NCI-H2171 (cell line): ENCODE measurements around the gene CCNQ.
"Not testable (repeated sequence)": the region's sequence is repeated elsewhere in the genome, so short reads cannot be mapped to it uniquely, and the experiment has no call there.

Source experiments
- DNase-seq: peaks from one replicate; lab custom pipeline; 2025; lab: John Stamatoyannopoulos, UW

The CCNQ gene

GRCh38 chrX:153623310-153624029 is 24.5 kb upstream of the CCNQ start:
- no peak for DNase-seq

- no peak for DNase-seq
These were observed 23.8 kb upstream of the CCNQ start for GRCh38 chrX:153622661-153623309.

- DNase-seq: no peak
These were observed 23.1 kb upstream of the CCNQ start for GRCh38 chrX:153621949-153622598.

GRCh38 chrX:153620576-153620975 is 21.6 kb upstream of the CCNQ start:
- no peak for DNase-seq

GRCh38 chrX:153614818-153615217 is 15.9 kb upstream of the CCNQ start:
- no peak for DNase-seq

- no peak for DNase-seq
These were observed 13.5 kb upstream of the CCNQ start for GRCh38 chrX:153612413-153612812.

DNA sequence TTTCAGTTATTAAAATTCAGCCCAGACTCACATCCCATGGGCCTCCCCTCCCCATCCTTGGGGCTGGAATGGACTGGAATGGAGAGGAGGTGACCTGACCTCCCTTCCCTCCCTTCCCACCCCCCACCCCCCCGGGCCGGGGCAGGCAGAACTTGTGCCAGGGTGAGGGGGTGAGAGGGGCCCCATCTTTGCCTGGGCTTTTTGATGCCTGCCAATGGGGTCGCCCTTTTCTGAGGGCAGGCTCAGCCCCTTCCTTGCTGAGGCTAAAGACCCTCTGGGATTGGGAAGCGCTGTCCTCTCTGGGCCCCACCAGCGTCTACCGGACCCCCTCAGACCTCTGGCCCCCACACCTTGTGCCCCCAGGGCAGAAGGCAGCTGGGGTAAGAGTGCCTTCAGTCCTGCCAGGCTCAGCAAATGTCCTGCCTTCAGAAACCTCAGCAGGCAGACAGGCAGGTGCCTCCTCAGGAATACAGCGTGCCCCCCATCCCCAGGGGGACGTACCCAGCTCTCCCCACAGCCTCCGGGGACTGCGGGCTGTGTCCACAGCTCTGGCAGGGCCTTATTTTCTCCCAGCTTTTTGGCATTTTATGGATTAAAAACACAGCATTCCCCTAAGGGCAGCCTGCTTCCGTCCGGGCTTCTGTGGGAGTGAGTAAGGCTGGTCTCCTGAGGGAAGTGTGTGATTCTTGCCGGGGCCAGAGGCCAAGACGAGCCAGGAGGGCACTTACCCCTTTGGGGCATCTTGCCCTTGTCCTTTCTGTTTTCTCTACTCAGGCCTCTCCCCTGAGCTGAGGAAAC is 12.6 kb upstream of the CCNQ start:
- DNase-seq: no peak

DNA sequence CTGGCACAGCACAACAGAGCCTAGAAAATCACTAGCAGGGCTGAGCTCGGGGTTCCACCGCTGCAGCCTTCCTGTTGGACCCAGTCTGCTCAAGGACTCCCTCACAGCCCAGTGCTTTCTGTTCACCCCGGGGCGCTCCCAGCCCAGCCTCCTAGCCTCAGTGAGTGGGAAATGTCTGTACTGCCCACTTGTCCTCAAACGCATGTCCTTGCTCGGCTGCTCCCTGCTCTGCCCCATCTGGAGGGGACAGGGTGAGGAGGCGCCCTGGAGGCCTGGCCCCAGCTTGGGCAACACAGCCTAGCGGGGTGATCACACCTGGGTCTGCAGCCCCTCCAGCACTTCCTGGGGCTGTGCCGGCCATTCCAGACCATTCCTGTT is 11.9 kb upstream of the CCNQ start:
- DNase-seq: no peak

DNA sequence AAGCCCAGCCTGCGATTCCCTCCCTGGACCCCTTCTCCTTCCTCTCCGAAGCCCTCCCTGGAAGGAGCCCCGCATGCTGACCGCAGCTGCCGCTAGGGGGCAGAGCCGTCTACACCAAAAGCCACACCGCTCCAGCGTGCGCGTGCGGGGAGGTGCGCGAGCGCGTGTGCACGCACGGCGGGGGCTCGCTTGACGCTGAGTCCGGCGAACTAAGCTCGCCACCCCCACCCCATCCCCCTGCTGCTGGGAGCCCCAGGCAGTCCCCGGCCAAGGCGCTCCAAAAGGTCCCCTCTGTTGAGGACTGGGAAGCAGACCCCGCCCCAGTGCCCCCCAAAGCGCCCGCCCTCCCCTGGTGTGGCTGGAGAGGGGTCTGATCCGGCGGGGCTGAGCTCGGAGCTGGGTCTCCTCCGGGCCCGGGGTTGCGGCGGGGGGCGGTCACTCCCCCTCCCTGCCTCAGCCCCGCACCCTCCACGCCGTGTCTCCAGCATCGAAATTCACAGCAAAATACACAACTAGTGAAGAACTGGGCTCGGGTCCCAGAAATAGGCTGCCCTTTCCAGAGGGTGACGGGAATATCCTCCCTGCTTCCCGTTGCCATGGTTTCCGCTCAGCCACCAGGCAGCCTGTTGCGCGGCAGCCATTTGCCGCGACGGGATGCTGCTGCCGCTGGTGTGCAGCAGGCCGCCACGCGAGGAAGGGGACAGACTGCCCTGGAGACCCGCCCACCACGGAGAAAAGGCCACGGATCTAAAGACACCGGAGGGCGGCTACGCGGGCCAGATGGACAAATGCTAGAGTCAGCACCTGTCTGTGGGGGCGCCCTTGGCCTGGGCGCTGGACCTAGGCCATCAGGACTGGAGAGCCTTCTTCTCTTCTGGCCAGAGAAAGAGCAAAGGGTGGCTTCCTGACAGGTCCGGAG is 11.2 kb upstream of the CCNQ start:
- DNase-seq: peak; percentile 52

GRCh38 chrX:153608806-153609205 is 9.9 kb upstream of the CCNQ start:
- DNase-seq: no peak

GRCh38 chrX:153608376-153608775 is 9.4 kb upstream of the CCNQ start:
- DNase-seq: no peak

DNA sequence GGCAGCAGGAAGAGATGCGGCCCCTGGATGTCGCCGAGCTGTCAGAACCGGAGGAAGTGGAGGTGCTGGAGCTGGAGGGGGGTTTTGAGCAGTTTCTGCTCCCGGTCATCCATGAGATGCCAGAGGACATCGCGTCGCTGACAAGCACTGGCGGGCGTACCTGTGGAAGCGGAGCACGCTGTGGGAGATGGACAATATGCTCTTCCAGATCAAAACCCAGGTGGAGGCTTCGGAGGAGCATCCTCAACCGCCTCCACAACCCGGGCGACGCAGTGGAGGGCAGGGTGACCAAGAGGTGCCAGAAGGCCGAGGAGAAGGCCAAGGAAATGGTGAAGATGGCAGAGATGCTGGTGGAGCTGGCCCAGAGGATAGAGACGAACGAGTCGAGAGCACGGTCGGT is 7.6 kb upstream of the CCNQ start:
- DNase-seq: no peak

DNA sequence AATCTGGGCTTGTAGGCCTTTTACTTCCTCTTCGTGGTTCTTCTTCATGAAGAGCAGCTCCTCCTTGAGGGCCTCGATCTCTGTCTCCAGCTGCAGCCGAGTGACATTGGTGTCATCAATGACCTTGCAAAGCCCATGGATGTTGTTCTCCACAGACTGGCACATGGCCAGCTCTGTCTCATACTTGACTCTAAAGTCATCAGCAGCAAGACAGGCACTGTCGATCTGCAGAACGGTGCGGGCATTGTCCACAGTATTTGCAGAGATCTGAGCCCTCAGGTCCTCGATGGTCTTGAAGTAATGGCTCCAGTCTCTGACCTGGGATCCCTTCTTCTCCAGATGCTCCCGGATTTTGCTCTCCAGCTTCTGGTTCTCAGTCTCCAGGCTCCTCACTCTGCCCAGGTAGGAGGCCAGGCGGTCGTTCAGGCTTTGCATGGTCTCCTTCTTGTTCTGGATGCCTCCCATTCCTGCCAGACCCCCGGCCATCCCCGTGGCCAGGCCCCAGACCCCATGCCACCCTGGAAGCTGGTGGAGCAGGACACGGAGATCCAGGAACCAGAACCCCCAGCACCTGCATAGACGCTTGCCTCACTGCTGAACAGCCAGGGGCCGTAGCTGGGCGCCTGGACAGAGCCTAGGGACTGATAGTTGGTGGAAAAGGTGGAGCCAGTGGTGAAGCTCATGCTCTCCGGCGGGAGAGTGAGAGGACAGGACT is 5.9 kb upstream of the CCNQ start:
- DNase-seq: not testable (repeated sequence)

DNA sequence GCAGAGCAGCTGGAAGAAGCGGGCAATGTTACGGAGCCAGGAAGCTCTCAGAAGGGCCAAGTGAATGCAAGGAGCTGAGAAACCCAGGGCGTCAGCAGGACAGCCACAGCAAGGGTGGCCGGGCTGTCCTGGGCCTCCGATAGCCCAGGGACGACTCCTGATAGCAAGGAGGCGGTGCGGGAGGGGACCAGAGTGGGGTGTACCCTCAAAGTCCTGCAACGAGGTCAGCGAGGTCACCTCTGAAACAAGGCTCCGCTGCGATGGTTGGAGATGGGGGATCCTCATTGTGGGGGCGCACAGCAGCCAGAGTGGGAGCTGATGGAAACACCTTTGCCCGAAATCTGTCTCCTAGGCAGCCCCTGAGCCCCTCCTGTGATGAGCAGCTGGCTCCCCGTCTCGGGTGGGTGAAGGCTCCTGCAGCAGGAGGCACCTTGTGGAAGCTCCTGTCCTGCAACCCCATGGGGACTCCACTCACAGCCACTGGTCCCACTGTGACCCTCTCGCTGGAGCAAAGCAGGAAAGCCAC is 4.3 kb upstream of the CCNQ start:
- no peak for DNase-seq

DNA sequence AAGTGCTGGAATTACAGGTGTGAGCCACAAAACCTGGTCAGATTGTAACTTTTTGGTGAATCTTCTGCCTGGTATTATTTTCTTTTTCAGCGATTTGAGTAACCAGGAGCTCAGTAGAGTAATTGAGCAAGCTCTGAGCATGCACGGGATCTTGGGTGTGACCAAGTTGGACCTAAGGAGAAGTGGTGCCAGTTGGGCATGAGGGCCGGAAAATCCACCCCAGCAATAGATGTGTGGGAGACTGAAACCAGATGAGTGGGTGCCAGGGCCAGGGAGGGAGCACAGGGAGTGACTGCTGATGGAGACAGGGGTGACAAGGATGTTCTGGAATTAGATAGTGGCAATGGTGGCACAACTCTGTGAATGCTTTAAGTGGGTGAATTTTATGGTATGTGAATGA is 3.7 kb upstream of the CCNQ start:
- no peak for DNase-seq

GRCh38 chrX:153601511-153602110 is 2.7 kb upstream of the CCNQ start:
- no peak for DNase-seq

- no peak for DNase-seq
These were observed 2.0 kb upstream of the CCNQ start for GRCh38 chrX:153600921-153601320.

GRCh38 chrX:153600032-153600373 is 1.1 kb upstream of the CCNQ start:
- no peak for DNase-seq

- peak; percentile 73 for DNase-seq
These were observed 473 bp upstream of the CCNQ start for GRCh38 chrX:153599192-153600031.
